Measurements from ENCODE around the gene CPVL.

Gene CPVL

GRCh38 chr7:29053105-29053872, 93.0 kb downstream of the CPVL start:
- H3K4ac ChIP-seq (ENCODE audit: low read depth in 1 of 2, low read length in 2 of 2): no peak overlapping the region
- no peaks in the 10 kb centered on the region for H3K79me1 ChIP-seq (replicated peaks; ENCODE audit: low read length, poor library complexity, severe bottlenecking)
- no peak overlapping the region for H3K27ac ChIP-seq (ENCODE audit: low read length, poor library complexity, severe bottlenecking)
- H3K4me2 ChIP-seq (ENCODE audit: low read length, poor library complexity, severe bottlenecking): no peak overlapping the region
- no peak overlapping the region for H3K18ac ChIP-seq (ENCODE audit: low read depth in 1 of 2, low read length in 2 of 2)
- no peak overlapping the region for H2BK12ac ChIP-seq (ENCODE audit: low read length in 2 of 2)
- no peak overlapping the region for H4K91ac ChIP-seq (ENCODE audit: low read length)
- H3K36me3 ChIP-seq (ENCODE audit: control insufficient read depth in 1 of 2, insufficient read depth in 2 of 2, low read depth in 1 of 2, low read length in 2 of 2): no peaks in the 10 kb centered on the region
- no peak overlapping the region for H3K23ac ChIP-seq (ENCODE audit: low read length in 2 of 2)
- H3K27me3 ChIP-seq (ENCODE audit: control insufficient read depth in 1 of 2, insufficient read depth in 1 of 2, low read length in 2 of 2): no peaks in the 10 kb centered on the region
- H3K9ac ChIP-seq (ENCODE audit: low read length): no peak overlapping the region
- H3K4me1 ChIP-seq (ENCODE audit: control insufficient read depth, insufficient read depth, low read depth, low read length): no peaks in the 10 kb centered on the region
- H2AFZ ChIP-seq (ENCODE audit: low read depth, low read length): no peak overlapping the region
- H3K4me3 ChIP-seq (ENCODE audit: insufficient read depth in 1 of 2, low read depth in 1 of 2, low read length in 2 of 2): no peak overlapping the region
- H2BK15ac ChIP-seq (ENCODE audit: low read depth, poor library complexity, severe bottlenecking): no peak overlapping the region
- no peak overlapping the region for H2AK5ac ChIP-seq (ENCODE audit: low read length, severe bottlenecking)
- no peak overlapping the region for H2BK120ac ChIP-seq (ENCODE audit: low read depth, low read length)
- H2BK5ac ChIP-seq (ENCODE audit: low read depth, low read length, poor library complexity, severe bottlenecking): no peak overlapping the region
- DNase-seq: no peak
- peaks cover 9% of the 10 kb centered on the region for H3K9me3 ChIP-seq (ENCODE audit: control insufficient read depth, low read length)
- no peak overlapping the region for H4K8ac ChIP-seq (ENCODE audit: low read length)
- no peak overlapping the region for H3K14ac ChIP-seq (ENCODE audit: low read length in 2 of 2)

- Histone ChIP-seq H3K27me3 (ENCODE audit: control insufficient read depth in 1 of 2, insufficient read depth in 1 of 2, low read length in 2 of 2) (no peaks in the 10 kb centered on the region), H4K8ac (ENCODE audit: low read length) (no peak overlapping the region), H3K27ac (ENCODE audit: low read length, poor library complexity, severe bottlenecking) (no peak overlapping the region), H3K9me3 (ENCODE audit: control insufficient read depth, low read length) (peaks cover 2% of the 10 kb centered on the region), H3K4ac (ENCODE audit: low read depth in 1 of 2, low read length in 2 of 2) (no peak overlapping the region), H4K91ac (ENCODE audit: low read length) (no peak overlapping the region), H3K9ac (ENCODE audit: low read length) (no peak overlapping the region), H3K4me3 (ENCODE audit: insufficient read depth in 1 of 2, low read depth in 1 of 2, low read length in 2 of 2) (no peak overlapping the region), H3K36me3 (ENCODE audit: control insufficient read depth in 1 of 2, insufficient read depth in 2 of 2, low read depth in 1 of 2, low read length in 2 of 2) (no peaks in the 10 kb centered on the region), H2BK120ac (ENCODE audit: low read depth, low read length) (no peak overlapping the region), H3K79me1 (replicated peaks; ENCODE audit: low read length, poor library complexity, severe bottlenecking) (no peaks in the 10 kb centered on the region), H3K23ac (ENCODE audit: low read length in 2 of 2) (no peak overlapping the region), H2BK5ac (ENCODE audit: low read depth, low read length, poor library complexity, severe bottlenecking) (no peak overlapping the region), H3K4me2 (ENCODE audit: low read length, poor library complexity, severe bottlenecking) (no peak overlapping the region), H2AK5ac (ENCODE audit: low read length, severe bottlenecking) (no peak overlapping the region), H3K4me1 (ENCODE audit: control insufficient read depth, insufficient read depth, low read depth, low read length) (no peaks in the 10 kb centered on the region), H2AFZ (ENCODE audit: low read depth, low read length) (no peak overlapping the region), H3K18ac (ENCODE audit: low read depth in 1 of 2, low read length in 2 of 2) (no peak overlapping the region), H2BK12ac (ENCODE audit: low read length in 2 of 2) (no peak overlapping the region), H3K14ac (ENCODE audit: low read length in 2 of 2) (no peak overlapping the region), H2BK15ac (ENCODE audit: low read depth, poor library complexity, severe bottlenecking) (no peak overlapping the region)
- 100% methylated on average over 1 of the region's 2 CpGs for WGBS
- no peak for DNase-seq
Measured at GRCh38 chr7:29046978-29047377, 99.4 kb downstream of the CPVL start.

- no peak overlapping the region for H4K91ac ChIP-seq (ENCODE audit: low read length)
Measured at GRCh38 chr7:29045258-29046086, 100.9 kb downstream of the CPVL start.

GRCh38 chr7:29044554-29044953, 101.8 kb downstream of the CPVL start:
- Histone ChIP-seq H3K4ac (ENCODE audit: low read depth in 1 of 2, low read length in 2 of 2) (no peak overlapping the region), H3K9me3 (ENCODE audit: control insufficient read depth, low read length) (no peaks in the 10 kb centered on the region)

More at GRCh38 chr7:29045258-29046086, 100.9 kb downstream of the CPVL start:
- H3K27ac ChIP-seq (ENCODE audit: low read length, poor library complexity, severe bottlenecking): no peak overlapping the region
- no peak overlapping the region for H3K23ac ChIP-seq (ENCODE audit: low read length in 2 of 2)
- H3K4me2 ChIP-seq (ENCODE audit: low read length, poor library complexity, severe bottlenecking): no peak overlapping the region
- H2AFZ ChIP-seq (ENCODE audit: low read depth, low read length): no peak overlapping the region
- no peak overlapping the region for H4K8ac ChIP-seq (ENCODE audit: low read length)
- DNase-seq: no peak
- H3K4ac ChIP-seq (ENCODE audit: low read depth in 1 of 2, low read length in 2 of 2): no peak overlapping the region
- H2BK12ac ChIP-seq (ENCODE audit: low read length in 2 of 2): no peak overlapping the region
- no peaks in the 10 kb centered on the region for H3K4me1 ChIP-seq (ENCODE audit: control insufficient read depth, insufficient read depth, low read depth, low read length)
- no peak overlapping the region for H3K4me3 ChIP-seq (ENCODE audit: insufficient read depth in 1 of 2, low read depth in 1 of 2, low read length in 2 of 2)
- no peak overlapping the region for H2AK5ac ChIP-seq (ENCODE audit: low read length, severe bottlenecking)
- no peak overlapping the region for H3K18ac ChIP-seq (ENCODE audit: low read depth in 1 of 2, low read length in 2 of 2)
- no peak overlapping the region for H3K14ac ChIP-seq (ENCODE audit: low read length in 2 of 2)
- no peaks in the 10 kb centered on the region for H3K79me1 ChIP-seq (replicated peaks; ENCODE audit: low read length, poor library complexity, severe bottlenecking)
- 79% methylated on average over 2 of the region's 4 CpGs for WGBS
- H2BK5ac ChIP-seq (ENCODE audit: low read depth, low read length, poor library complexity, severe bottlenecking): no peak overlapping the region
- no peak overlapping the region for H2BK15ac ChIP-seq (ENCODE audit: low read depth, poor library complexity, severe bottlenecking)
- no peaks in the 10 kb centered on the region for H3K9me3 ChIP-seq (ENCODE audit: control insufficient read depth, low read length)
- H3K9ac ChIP-seq (ENCODE audit: low read length): no peak overlapping the region
- H2BK120ac ChIP-seq (ENCODE audit: low read depth, low read length): no peak overlapping the region
- no peaks in the 10 kb centered on the region for H3K36me3 ChIP-seq (ENCODE audit: control insufficient read depth in 1 of 2, insufficient read depth in 2 of 2, low read depth in 1 of 2, low read length in 2 of 2)
- H3K27me3 ChIP-seq (ENCODE audit: control insufficient read depth in 1 of 2, insufficient read depth in 1 of 2, low read length in 2 of 2): no peaks in the 10 kb centered on the region

More at GRCh38 chr7:29044554-29044953, 101.8 kb downstream of the CPVL start:
- 90% methylated on average over 3 of the region's 5 CpGs for WGBS
- Histone ChIP-seq H3K14ac (ENCODE audit: low read length in 2 of 2) (no peak overlapping the region), H2BK12ac (ENCODE audit: low read length in 2 of 2) (no peak overlapping the region), H2AK5ac (ENCODE audit: low read length, severe bottlenecking) (no peak overlapping the region), H2AFZ (ENCODE audit: low read depth, low read length) (no peak overlapping the region), H3K27ac (ENCODE audit: low read length, poor library complexity, severe bottlenecking) (no peak overlapping the region), H3K9ac (ENCODE audit: low read length) (no peak overlapping the region), H3K4me1 (ENCODE audit: control insufficient read depth, insufficient read depth, low read depth, low read length) (peaks cover 1% of the 10 kb centered on the region), H3K27me3 (ENCODE audit: control insufficient read depth in 1 of 2, insufficient read depth in 1 of 2, low read length in 2 of 2) (no peaks in the 10 kb centered on the region), H4K8ac (ENCODE audit: low read length) (no peak overlapping the region), H3K23ac (ENCODE audit: low read length in 2 of 2) (no peak overlapping the region), H2BK120ac (ENCODE audit: low read depth, low read length) (no peak overlapping the region), H3K36me3 (ENCODE audit: control insufficient read depth in 1 of 2, insufficient read depth in 2 of 2, low read depth in 1 of 2, low read length in 2 of 2) (no peaks in the 10 kb centered on the region), H3K4me3 (ENCODE audit: insufficient read depth in 1 of 2, low read depth in 1 of 2, low read length in 2 of 2) (no peak overlapping the region), H4K91ac (ENCODE audit: low read length) (no peak overlapping the region), H2BK5ac (ENCODE audit: low read depth, low read length, poor library complexity, severe bottlenecking) (no peak overlapping the region), H2BK15ac (ENCODE audit: low read depth, poor library complexity, severe bottlenecking) (no peak overlapping the region), H3K18ac (ENCODE audit: low read depth in 1 of 2, low read length in 2 of 2) (no peak overlapping the region), H3K79me1 (replicated peaks; ENCODE audit: low read length, poor library complexity, severe bottlenecking) (no peaks in the 10 kb centered on the region), H3K4me2 (ENCODE audit: low read length, poor library complexity, severe bottlenecking) (no peak overlapping the region)
- DNase-seq: peak; percentile 3
